CD14-positive monocyte (primary cell): ENCODE measurements around the gene PHF13. TPM values are rescaled to one million over a fixed set of nuclear protein-coding genes. Genes with fewer than 3 reads are reported as not detected.

Source experiments
- DNase-seq, 3 donors: peaks; one replicate each; pipeline ENCODE4 v3.0.0-alpha.2; 2011 to 2022
- H2AFZ ChIP-seq: 2 replicates; pipeline ENCODE4 v1.6.0; 2012; ENCODE audit warnings: mild to moderate bottlenecking, low read depth, low read length, inconsistent platforms; ENCODE audit not compliant: insufficient read depth, poor library complexity, severe bottlenecking
- H3K27ac ChIP-seq, 2 donors: 1 replicate in 1 of 2; 2 replicates in 1 of 2; pipeline ENCODE4 v1.5.1; 2012 to 2013; ENCODE audit warnings: low read length in 2 of 2, control low read depth in 1 of 2, inconsistent platforms in 1 of 2, low read depth in 1 of 2, mild to moderate bottlenecking in 1 of 2
- H3K27me3 ChIP-seq, 2 donors: one replicate each; pipeline versions ENCODE4 v1.6.0 to v1.6.1; 2011 to 2013; ENCODE audit warnings: low read length in 2 of 2; ENCODE audit not compliant: control insufficient read depth in 2 of 2, insufficient read depth in 2 of 2
- H3K36me3 ChIP-seq, 2 donors: replicated peaks in 1 of 2; 1 replicate in 1 of 2; 2 replicates in 1 of 2; pipeline versions ENCODE4 v1.5.1 to v1.6.1; 2012 to 2013; ENCODE audit warnings: low read length in 2 of 2, control low read depth in 1 of 2, inconsistent platforms in 1 of 2, mild to moderate bottlenecking in 1 of 2; ENCODE audit not compliant: insufficient read depth in 2 of 2, control insufficient read depth in 1 of 2
- H3K4me1 ChIP-seq, 2 donors: 1 replicate in 1 of 2; 2 replicates in 1 of 2; pipeline versions ENCODE4 v1.5.1 to v1.6.1; 2012 to 2013; ENCODE audit warnings: low read length in 2 of 2, control low read depth in 1 of 2, inconsistent platforms in 1 of 2, mild to moderate bottlenecking in 1 of 2, moderate library complexity in 1 of 2; ENCODE audit not compliant: insufficient read depth in 2 of 2, control insufficient read depth in 1 of 2
- H3K4me2 ChIP-seq: replicated peaks from 2 replicates; pipeline ENCODE3; 2012; ENCODE audit warnings: low read length, moderate library complexity, mild to moderate bottlenecking; ENCODE audit not compliant: poor library complexity, severe bottlenecking; ENCODE audit errors: extremely low read depth
- H3K4me3 ChIP-seq, 3 experiments: fragments of 200-600 bp in 1 of 3; sonication (generic) in 1 of 3; replicated peaks in 1 of 3; 1 replicate in 2 of 3; 2 replicates in 1 of 3; pipeline ENCODE4 v1.5.1; 2011 to 2013; ENCODE audit warnings: low read length in 3 of 3, mild to moderate bottlenecking in 3 of 3, control low read depth in 2 of 3, low read depth in 2 of 3, inconsistent platforms in 1 of 3, moderate library complexity in 1 of 3
- H3K79me2 ChIP-seq: 2 replicates; pipeline ENCODE4 v1.6.0; 2012; ENCODE audit warnings: mild to moderate bottlenecking, control low read depth, inconsistent platforms, low read length, moderate library complexity; ENCODE audit not compliant: insufficient read depth
- H3K9ac ChIP-seq: 2 replicates; pipeline ENCODE4 v1.6.0; 2017; ENCODE audit warnings: low read length, mild to moderate bottlenecking; ENCODE audit not compliant: insufficient read depth, poor library complexity, severe bottlenecking
- H3K9me3 ChIP-seq, 2 donors: replicated peaks in 1 of 2; 1 replicate in 1 of 2; 2 replicates in 1 of 2; pipeline versions ENCODE4 v1.5.1 to v1.6.1; 2012 to 2013; ENCODE audit warnings: low read length in 2 of 2, control low read depth in 1 of 2; ENCODE audit not compliant: control insufficient read depth in 1 of 2, insufficient read depth in 1 of 2
- H4K20me1 ChIP-seq: 2 replicates; pipeline ENCODE4 v1.6.0; 2012; ENCODE audit warnings: mild to moderate bottlenecking, low read length, control low read depth, moderate library complexity; ENCODE audit not compliant: insufficient read depth
- H3K27ac Mint-ChIP-seq, 7 donors: one replicate each; pipeline ENCODE4 v1.8.0; 2020; ENCODE audit warnings: mild to moderate bottlenecking in 7 of 7, mixed read lengths in 7 of 7, moderate library complexity in 6 of 7, inconsistent platforms in 2 of 7
- H3K27me3 Mint-ChIP-seq, 3 donors: one replicate each; pipeline ENCODE4 v1.8.0; 2021 to 2022; ENCODE audit warnings: low read depth in 3 of 3, mild to moderate bottlenecking in 3 of 3, mixed read lengths in 3 of 3, moderate library complexity in 3 of 3, inconsistent platforms in 1 of 3
- H3K36me3 Mint-ChIP-seq, 2 donors: one replicate each; pipeline ENCODE4 v1.8.0; 2020; ENCODE audit warnings: mixed read lengths in 2 of 2, inconsistent platforms in 1 of 2, mild to moderate bottlenecking in 1 of 2
- H3K4me1 Mint-ChIP-seq: one replicate; pipeline ENCODE4 v1.8.0; 2020; ENCODE audit warnings: mild to moderate bottlenecking, mixed read lengths
- H3K4me3 Mint-ChIP-seq, 2 donors: one replicate each; pipeline ENCODE4 v1.8.0; 2020; ENCODE audit warnings: mild to moderate bottlenecking in 2 of 2, mixed read lengths in 2 of 2, moderate library complexity in 1 of 2
- H3K9me3 Mint-ChIP-seq, 7 donors: one replicate each; pipeline ENCODE4 v1.8.0; 2020 to 2022; ENCODE audit warnings: mixed read lengths in 7 of 7, mild to moderate bottlenecking in 6 of 7, moderate library complexity in 6 of 7, inconsistent platforms in 2 of 7
- WGBS: methylation state at CpG from one replicate; pipeline ENCODE4 v1.1.5; 2013; ENCODE audit warnings: missing lambda C conversion rate; ENCODE audit not compliant: insufficient coverage; 5-methylcytosine and 5-hydroxymethylcytosine counted together
- intact Hi-C, 2 donors: fragments of 100-400 bp; cut with micrococcal nuclease; formaldehyde crosslinking; loops; one replicate each; pipeline versions ENCODE4 v1.15.0 to v1.15.1; 2023
- polyA plus RNA-seq, 3 donors: library from polyadenylated mRNA; depleted of rRNA in 1 of 3; unstranded in 2 of 3; stranded (reverse) in 1 of 3; fragments of 300-500 nt in 2 of 3; fragments of >200 nt in 1 of 3; fragmentation: Illumina TruSeq in 2 of 3; gene quantifications; 1 replicate in 2 of 3; 2 replicates in 1 of 3; pipeline ENCODE4 v1.2.3, GENCODE V29; 2012 to 2021
- TF ChIP-seq, protein P1 (sequence below): fragments of 200-600 bp; IDR thresholded peaks from one replicate; pipeline ENCODE4 v1.8.0; 2022; ENCODE audit warnings: antibody characterized with exemption, mild to moderate bottlenecking

PHF13 gene
- polyA plus RNA-seq, 3 donors = 1.0 to 7.3 (median 1.7) TPM

- intact Hi-C loops = loop anchor here (2.0 to 10.0 kb wide), 3 partner anchors 68 to 160 kb away; partner anchors contain the start of genes TAS1R1 (in 2 of the 2), CAMTA1 (in 1 of the 2) and NOL9 (in 1 of the 2)
- Histone ChIP-seq H3K4me3 (peak within 1 kb of the TSS; percentile 57 to 84 (median 62)), H3K27ac (peak within 1 kb of the TSS in 1 of 2 donors; percentile 73), H3K9me3 (no peaks in the 10 kb centered on the region), H3K36me3 (peaks cover 39 to 59% of the 10 kb centered on the region in 2 donors), H3K4me1 (peaks cover 14 to 17% of the 10 kb centered on the region in 2 donors), H3K4me2 (peak within 1 kb of the TSS; percentile 89), H3K9ac (peak within 1 kb of the TSS; percentile 83), H4K20me1 (peaks cover 24% of the 10 kb centered on the region), H3K79me2 (peaks cover 27% of the 10 kb centered on the region), H2AFZ (peak within 1 kb of the TSS; percentile 78), H3K27me3 (no peaks in the 10 kb centered on the region)
- DNase-seq = peak; percentile 77 to 92 (median 78)
- peak within 1 kb of the TSS; percentile 48 to 90 (median 85) for H3K27ac Mint-ChIP-seq
- 2% methylated on average over 64 of the region's 73 CpGs for WGBS
- no peaks in the 10 kb centered on the region for H3K9me3 Mint-ChIP-seq
- peaks cover 46 to 62% of the 10 kb centered on the region in 2 donors for H3K36me3 Mint-ChIP-seq
- H3K4me1 Mint-ChIP-seq = peaks cover 20% of the 10 kb centered on the region
- TF ChIP-seq, protein P1, sequence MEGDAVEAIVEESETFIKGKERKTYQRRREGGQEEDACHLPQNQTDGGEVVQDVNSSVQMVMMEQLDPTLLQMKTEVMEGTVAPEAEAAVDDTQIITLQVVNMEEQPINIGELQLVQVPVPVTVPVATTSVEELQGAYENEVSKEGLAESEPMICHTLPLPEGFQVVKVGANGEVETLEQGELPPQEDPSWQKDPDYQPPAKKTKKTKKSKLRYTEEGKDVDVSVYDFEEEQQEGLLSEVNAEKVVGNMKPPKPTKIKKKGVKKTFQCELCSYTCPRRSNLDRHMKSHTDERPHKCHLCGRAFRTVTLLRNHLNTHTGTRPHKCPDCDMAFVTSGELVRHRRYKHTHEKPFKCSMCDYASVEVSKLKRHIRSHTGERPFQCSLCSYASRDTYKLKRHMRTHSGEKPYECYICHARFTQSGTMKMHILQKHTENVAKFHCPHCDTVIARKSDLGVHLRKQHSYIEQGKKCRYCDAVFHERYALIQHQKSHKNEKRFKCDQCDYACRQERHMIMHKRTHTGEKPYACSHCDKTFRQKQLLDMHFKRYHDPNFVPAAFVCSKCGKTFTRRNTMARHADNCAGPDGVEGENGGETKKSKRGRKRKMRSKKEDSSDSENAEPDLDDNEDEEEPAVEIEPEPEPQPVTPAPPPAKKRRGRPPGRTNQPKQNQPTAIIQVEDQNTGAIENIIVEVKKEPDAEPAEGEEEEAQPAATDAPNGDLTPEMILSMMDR = peak; percentile 31
- H3K27me3 Mint-ChIP-seq = peaks cover 0 to 2% (median 0%) of the 10 kb centered on the region in 3 donors
- peak within 1 kb of the TSS; percentile 83 to 93 for H3K4me3 Mint-ChIP-seq
Measured at GRCh38 chr1:6624710-6625583, 11.4 kb downstream of the PHF13 start, which contains the start of gene THAP3. Gene THAP3, plus strand, starts transcription at chr1:6624868. Its CDS starts 351 bp downstream, at chr1:6625219.

DNA sequence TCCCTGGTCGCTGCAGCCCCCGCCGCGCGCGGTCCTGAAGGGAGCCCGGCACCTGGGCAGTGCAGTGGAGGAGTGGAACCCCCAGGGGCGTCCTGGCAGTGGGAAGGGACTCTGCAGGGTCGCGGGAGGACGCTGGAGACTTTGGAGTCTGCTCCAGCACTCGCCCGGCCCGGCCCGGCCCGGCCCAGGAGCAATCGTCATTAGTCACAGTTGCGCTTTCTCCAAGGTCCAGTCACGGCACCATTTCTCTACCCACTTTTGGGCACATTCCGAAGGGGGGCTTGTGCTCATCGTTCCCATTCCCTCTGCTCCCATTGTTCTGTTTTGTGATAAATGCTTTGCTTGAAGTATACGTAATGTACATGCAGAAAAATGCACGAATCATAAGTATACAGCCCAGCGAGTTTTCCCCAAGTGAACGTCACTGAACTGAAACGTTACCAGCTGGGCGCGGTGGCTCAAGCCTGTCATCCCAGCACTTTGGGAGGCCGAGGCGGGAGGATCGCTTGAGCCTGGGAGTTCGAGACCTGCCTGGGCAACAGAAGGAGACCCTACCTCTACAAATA, 12.1 kb downstream of the PHF13 start:
- intact Hi-C loops = loop anchor here (2.0 to 10.0 kb wide), 2 partner anchors 71 to 159 kb away; partner anchors contain the start of genes CAMTA1 (in 1 of the 2), NOL9 (in 1 of the 2) and TAS1R1 (in 1 of the 2)
- peak overlapping the region in 1 of 2 donors; percentile 6 for H3K27ac ChIP-seq

More for the DNA sequence above, 12.1 kb downstream of the PHF13 start:
- Mint-ChIP-seq H3K27me3 (peaks cover 0 to 4% (median 0%) of the 10 kb centered on the region in 3 donors), H3K27ac (peak overlapping the region in 4 of 7 donors; percentile 40 to 64 (median 48)), H3K36me3 (peaks cover 48 to 62% of the 10 kb centered on the region in 2 donors), H3K9me3 (no peaks in the 10 kb centered on the region), H3K4me3 (peak overlapping the region; percentile 83 to 93), H3K4me1 (peaks cover 20% of the 10 kb centered on the region)
- Histone ChIP-seq H3K36me3 (peaks cover 40 to 59% of the 10 kb centered on the region in 2 donors), H3K27me3 (no peaks in the 10 kb centered on the region), H3K4me3 (peak overlapping the region; percentile 57 to 84 (median 62)), H4K20me1 (peaks cover 24% of the 10 kb centered on the region), H3K4me1 (peaks cover 14 to 17% of the 10 kb centered on the region in 2 donors), H2AFZ (peak overlapping the region; percentile 78), H3K79me2 (peaks cover 27% of the 10 kb centered on the region), H3K9ac (peak overlapping the region; percentile 83), H3K4me2 (peak overlapping the region; percentile 89), H3K9me3 (no peaks in the 10 kb centered on the region)
- TF ChIP-seq, protein P1 = no peak
- peak in 1 of 3 donors; percentile 51 for DNase-seq
- 11% methylated on average over 18 of the region's 32 CpGs for WGBS
